GM21360 (cell line): ENCODE results near the gene MCRIP2.
A peak's percentile ranks its signal among the peaks of the same experiment; 100 is the strongest.

ENCODE experiments used
- ATAC-seq: cut with Tn5 transposase; IDR thresholded peaks from one replicate; pipeline ENCODE4 v1.9.1; 2021; ENCODE audit warnings: mild to moderate bottlenecking, moderate library complexity; ENCODE audit not compliant: unreplicated experiment

MCRIP2 gene

DNA sequence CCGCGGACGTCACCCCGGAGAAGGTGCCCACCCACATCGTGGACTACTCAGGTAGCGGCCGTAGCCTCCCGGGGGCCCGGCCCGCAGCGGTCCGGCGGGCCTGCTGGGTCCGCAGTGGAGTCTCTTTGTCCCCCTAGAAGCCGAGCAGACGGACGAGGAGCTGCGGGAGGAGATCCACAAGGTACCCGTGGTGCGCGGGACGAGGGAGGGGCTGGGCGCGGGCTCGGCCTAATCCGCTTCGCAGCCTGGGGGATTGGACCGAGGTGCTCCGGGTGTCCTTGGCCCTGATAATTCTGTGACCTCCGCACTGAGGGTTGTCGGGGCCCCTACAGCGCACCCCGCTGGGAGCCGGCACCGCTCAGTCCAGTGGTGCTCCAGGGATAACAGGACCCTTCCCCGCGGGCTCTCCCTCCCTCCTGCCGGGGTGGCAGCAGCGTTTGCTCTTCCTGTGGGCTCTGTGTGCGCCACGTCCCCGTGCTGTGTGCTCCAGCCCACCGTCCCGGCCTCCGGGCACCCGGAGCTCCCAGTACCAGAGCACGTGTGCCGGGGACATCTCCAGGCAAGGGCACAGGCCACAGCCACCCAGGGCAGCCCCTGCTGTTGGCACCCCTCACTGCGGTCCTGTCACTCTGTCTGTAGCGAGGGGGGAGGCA is 27.0 kb downstream of the MCRIP2 start:
- ATAC-seq: no peak

DNA sequence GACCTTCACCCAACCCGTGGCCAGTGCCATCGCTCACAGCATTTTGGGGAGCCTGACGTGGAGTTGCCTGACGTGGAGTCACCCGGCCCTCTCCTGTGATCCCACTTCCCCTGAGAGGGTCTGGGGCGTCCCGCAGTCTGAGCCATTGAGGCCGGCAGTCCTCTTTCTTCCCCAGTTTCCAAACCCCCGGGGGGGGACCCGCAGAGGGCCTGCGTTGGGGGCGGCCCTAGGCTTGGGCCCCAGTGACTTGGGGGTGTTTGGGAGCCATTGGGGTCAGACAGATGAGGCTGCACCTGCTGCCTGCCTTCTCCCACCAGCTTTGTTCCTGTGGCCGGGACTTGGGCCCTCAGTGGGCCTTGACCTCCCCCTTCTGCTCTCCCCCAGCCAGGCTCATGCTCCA is 28.0 kb downstream of the MCRIP2 start:
- no peak for ATAC-seq

DNA sequence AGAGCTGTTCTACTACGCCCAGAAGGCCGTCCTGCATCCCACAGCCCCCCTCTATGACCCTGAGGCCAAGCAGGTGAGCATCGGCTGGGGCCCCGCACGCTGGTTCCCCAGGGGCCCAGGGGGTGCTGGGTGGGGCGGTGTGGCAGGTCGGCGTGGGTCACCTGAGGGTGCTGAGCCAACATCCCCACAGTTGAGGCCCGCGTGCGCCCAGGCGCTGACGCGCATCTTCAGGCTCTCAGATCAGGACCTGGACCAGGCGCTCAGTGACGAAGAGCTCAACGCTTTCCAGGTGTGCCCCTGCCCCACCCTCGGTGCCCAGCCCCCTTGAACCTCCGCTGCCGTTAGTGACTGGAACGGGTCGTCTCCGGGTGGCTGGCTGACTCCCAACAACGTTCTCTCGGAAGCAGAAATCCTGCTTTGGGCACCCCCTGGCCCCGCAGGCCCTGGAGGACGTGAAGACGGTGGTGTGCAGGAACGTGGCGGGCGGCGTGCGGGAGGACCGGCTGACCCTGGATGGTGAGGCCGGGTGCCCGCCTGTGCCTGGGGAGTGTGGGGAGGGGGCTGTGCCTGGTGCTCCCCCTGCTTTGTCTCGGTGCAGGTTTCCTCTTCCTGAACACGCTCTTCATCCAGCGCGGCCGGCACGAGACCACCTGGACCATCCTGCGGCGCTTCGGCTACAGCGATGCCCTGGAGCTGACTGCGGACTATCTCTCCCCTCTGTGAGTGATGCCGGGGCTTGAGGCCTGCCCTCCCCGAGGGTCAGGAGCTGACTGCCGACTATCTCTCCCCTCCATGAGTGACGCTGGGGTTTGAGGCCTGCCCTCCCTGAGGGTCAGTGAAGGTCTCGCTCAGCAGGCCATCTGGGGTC is 29.1 kb downstream of the MCRIP2 start:
- no peak for ATAC-seq

DNA sequence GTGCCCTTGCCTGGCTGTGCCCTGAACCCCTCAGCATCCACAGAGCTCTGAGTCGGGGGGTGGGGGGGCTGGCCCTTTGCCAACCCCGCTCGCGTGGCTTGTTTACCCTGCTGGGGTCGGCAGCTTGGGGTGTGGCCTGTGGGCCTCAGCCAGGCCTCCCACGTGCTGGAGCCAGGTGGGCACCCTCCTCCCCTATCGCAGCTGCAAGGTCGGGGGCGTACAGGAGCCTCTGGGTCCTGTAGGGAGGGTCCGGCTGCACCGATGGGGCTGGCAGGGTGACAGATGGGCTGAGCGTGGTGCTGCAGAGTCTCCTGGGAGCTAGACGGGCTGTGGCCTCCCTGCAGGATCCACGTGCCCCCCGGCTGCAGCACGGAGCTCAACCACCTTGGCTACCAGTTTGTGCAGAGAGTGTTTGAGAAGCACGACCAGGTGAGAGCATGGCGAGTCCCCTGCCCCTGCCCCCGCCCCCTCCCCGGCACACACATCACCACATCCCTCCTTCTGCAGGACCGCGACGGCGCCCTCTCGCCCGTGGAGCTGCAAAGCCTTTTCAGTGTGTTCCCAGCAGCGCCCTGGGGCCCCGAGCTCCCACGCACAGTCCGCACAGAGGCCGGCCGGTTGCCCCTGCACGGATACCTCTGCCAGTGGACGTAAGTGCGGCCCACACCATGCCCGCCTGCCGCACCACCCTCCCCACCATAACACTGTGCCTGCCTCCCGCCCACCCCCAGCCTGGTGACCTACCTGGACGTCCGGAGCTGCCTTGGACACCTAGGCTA is 29.9 kb downstream of the MCRIP2 start:
- no peak for ATAC-seq

DNA sequence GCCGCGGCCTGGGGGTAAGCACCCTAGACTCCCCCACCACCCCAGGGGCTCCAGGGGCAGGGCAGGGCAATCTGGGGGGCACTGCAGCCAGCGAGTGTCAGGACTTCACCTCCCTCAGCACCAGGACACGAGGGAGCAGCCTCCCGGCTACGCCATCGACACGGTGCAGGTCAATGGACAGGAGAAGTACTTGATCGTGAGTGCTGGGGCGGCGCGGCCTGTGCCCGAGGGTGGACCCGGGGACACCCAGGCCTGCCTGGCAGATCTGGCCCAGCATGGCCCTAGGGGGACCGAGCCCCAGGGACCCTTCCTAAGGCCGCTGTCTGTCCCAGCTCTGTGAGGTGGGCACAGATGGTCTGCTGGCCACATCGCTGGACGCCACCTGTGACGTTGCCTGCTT is 30.7 kb downstream of the MCRIP2 start:
- ATAC-seq: no peak

DNA sequence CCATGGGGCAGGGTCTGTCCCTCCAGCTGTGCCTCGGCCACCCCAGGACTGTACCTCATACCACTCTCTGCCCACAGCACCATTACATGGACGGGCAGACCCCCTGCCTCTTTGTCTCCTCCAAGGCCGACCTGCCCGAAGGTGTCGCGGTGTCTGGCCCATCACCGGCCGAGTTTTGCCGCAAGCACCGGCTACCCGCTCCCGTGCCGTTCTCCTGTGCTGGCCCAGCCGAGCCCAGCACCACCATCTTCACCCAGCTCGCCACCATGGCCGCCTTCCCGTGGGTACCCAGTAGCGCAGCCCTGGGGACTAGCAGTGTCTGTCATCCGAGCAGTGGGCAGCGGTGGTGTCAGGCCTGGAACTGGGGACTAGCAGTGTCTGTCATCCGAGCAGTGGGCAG is 31.2 kb downstream of the MCRIP2 start:
- no peak for ATAC-seq

DNA sequence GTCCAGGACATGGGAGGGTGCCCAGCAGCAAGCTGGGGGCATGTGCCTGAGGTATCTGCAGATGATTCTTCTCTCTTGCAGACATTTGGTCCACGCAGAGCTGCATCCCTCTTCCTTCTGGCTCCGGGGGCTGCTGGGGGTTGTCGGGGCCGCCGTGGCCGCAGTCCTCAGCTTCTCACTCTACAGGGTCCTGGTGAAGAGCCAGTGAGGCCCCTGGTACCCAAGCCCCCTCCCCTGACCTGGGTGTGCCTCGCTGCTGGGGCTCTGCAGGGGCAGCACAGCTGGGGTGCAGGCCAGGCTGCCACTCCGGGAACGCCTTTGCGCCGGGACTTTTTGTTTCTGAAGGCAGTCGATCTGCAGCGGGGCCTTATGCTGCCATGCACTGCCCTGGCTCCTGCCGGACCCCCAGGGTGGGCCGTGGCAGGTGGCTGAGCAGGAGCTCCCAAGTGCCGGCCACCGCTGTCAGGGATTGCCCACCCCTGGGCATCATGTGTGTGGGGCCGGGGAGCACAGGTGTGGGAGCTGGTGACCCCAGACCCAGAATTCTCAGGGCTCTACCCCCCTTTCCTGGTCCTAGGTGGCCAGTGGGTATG is 31.9 kb downstream of the MCRIP2 start:
- ATAC-seq: no peak

DNA sequence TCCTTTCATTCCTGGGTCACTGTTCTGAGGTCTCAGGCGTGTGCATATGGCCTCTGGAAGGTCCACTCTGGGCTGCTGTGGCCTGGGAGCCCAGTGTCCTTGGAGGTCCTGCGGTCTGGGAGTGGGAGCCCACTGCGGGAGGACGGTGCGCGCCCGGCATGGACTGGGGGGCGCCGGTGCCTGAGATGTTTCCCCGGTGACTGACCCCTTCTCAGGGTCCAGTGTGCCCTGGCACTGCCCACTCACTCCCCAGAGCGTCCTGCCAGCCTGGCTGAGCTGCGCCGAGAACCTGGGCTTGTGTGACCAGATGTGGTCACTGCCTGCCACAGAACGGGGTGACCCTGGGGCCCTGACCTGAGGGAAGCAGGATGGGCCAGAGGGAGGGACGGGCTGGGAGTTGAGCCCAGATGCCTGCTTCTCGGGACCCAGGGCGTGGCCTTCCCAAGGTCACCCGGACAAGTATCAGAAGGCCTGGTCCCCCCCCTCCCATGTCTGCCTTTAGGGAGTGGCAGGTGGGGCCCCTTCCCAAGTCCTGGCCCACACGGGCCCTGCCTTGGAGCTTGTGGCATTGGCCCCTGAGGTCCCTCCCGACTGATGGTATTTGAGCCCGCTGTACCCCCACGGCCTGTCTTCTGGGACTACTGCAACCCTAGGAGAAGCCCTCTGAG is 32.7 kb downstream of the MCRIP2 start:
- ATAC-seq: no peak

DNA sequence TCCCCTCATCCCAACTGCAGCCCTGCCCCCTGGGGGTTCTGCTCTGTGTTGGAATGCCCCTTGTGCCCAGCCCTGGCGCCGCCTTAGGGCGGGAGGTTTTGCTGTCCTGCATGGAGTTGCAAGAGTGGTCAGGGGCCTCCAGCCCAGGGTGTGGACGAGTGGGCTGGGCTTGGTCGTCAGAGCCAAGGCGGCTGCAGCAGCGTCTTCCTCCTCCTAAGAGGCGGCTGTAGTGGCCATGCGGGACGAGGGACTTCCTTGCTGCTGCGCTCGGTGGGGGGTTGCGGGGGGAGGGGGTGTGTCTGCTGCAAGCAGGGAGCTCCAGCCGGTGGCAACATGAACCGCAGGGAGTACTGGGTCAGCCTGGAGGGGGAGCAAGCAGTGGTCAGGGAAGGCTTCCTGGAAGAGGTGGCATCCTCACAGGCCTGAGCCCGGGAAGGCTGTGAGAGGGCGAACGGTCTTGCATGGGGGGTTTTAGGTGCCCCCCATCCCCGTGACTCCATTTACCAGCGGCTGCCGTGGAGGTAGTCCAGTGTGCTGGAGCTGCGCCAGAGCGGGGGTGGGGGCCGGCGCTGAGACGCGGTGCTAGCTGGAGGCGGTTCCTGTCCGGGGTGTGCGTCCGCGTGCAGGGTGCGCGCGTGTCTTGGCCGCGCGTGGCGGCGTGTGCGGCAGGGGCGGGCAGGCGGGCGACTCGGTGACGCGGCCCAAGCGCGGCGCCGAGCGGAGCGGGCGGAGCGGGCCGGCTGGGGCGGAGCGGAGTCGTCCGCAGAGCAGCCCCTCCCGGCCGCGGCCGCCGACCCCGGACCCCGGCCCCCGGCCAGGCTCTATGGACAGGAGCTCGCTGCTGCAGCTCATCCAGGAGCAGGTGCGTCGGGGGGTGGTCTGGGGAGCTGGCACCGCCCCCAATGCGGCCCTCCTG is 33.6 kb downstream of the MCRIP2 start, which contains the start of gene RHBDL1:
Gene RHBDL1 (plus strand): TSS at position 704 of the 916 bp plus-strand sequence. CDS start 120 bp downstream, at position 824.
- no peak for ATAC-seq

DNA sequence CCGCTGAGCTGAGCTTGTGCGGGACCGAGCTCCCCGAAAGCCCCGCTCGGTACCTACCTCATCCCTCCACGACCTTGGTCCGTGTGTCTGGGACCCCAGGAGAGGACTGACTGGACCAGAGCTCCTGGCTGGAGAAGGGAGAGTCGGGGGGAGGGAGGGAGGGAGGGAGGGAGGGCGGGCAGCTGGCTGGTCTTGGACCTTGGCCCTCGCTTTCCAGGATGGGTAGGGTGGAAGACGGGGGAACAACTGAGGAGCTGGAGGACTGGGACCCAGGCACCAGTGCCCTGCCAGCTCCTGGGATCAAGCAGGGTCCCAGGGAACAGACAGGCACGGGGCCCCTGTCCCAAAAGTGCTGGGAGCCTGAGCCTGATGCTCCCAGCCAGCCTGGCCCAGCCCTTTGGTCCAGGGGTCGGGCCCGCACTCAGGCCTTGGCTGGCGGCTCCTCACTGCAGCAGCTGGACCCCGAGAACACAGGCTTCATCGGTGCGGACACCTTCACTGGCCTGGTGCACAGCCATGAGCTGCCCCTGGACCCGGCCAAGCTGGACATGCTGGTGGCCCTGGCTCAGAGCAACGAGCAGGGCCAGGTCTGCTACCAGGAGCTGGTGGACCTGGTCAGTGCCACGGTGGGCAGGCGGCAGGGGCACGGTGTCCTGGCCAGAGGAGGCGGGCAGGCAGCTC is 34.4 kb downstream of the MCRIP2 start:
- ATAC-seq: no peak

DNA sequence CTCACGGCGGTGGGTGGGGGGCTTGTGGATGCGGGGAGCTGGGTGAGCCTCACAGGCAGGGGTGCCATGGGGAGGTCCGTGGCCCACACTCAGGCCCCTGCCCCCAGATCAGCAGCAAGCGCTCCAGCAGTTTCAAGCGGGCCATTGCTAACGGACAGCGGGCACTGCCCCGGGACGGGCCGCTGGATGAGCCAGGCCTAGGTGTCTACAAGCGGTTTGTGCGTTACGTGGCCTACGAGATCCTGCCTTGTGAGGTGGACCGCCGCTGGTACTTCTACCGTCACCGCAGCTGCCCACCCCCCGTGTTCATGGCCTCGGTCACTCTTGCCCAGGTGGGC is 34.9 kb downstream of the MCRIP2 start:
- no peak for ATAC-seq

DNA sequence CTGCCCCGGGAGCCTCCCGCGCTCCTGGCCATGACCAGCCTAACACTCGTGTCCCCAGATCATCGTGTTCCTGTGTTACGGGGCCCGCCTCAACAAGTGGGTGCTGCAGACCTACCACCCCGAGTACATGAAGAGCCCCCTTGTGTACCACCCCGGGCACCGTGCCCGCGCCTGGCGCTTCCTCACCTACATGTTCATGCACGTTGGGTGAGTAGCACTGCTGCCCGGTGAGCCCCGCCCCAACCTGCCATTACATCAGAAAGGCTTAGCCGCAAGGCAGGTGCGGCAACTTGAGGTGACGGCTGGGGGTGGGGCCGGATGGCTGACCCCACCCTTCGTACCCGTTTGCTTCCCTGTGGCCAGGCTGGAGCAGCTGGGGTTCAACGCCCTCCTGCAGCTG is 35.3 kb downstream of the MCRIP2 start:
- ATAC-seq: no peak

DNA sequence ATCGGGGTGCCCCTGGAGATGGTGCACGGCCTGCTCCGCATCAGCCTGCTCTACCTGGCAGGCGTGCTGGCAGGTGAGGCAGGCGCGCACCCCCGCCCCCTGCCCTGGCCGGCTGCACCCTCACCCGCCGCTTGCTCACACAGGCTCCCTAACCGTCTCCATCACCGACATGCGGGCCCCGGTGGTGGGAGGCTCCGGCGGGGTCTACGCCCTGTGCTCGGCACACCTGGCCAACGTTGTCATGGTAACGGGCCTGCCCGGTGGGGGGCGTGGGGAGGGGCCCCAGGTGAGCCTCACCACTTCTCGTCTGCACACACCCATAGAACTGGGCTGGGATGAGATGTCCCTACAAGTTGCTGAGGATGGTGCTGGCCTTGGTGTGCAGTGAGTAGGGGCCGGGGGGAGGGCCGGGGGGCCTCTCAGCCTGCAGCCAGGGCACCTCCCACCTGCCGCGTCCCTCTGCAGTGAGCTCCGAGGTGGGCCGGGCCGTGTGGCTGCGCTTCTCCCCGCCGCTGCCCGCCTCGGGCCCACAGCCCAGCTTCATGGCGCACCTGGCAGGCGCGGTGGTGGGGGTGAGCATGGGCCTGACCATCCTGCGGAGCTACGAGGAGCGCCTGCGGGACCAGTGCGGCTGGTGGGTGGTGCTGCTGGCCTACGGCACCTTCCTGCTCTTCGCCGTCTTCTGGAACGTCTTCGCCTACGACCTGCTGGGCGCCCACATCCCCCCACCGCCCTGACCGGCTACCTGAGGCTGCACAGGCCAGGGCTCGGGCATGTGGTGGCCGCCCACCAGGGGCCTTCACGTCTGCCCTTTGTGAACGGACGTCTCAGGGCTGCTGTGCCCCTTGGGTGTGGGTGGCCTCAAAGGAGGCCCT is 35.9 kb downstream of the MCRIP2 start:
- ATAC-seq: no peak

DNA sequence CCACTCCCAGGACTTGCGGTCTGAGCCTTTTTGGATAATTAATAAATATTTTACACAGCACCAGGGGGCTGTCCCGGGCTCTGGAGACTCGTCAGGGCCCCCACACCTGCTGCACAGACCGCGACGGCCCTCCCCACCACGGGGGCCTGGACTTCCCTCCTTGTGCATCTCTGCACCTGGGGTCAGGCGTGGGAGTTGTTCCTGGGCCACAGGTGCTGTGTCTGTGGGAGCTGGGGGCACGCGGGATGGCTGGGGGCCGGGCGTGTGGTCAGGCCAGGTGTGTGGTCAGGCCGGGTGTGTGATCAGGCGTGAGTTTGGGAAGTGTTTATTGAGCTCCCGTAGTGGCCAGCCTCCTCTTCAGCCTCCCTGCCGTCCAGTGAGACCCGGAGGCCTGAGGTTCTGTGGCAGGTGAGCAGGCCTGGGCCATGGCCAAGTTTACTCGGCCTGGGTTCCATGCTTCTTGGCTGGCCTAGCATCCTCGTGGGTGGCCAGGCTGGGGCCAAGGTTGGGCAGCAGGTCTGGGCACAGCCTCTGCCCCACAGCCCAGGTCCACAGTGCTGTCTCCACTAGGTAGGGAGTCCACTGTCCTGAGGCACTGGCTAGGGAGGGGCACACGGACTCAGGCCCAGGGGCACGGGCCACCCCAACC is 36.7 kb downstream of the MCRIP2 start:
- no peak for ATAC-seq

DNA sequence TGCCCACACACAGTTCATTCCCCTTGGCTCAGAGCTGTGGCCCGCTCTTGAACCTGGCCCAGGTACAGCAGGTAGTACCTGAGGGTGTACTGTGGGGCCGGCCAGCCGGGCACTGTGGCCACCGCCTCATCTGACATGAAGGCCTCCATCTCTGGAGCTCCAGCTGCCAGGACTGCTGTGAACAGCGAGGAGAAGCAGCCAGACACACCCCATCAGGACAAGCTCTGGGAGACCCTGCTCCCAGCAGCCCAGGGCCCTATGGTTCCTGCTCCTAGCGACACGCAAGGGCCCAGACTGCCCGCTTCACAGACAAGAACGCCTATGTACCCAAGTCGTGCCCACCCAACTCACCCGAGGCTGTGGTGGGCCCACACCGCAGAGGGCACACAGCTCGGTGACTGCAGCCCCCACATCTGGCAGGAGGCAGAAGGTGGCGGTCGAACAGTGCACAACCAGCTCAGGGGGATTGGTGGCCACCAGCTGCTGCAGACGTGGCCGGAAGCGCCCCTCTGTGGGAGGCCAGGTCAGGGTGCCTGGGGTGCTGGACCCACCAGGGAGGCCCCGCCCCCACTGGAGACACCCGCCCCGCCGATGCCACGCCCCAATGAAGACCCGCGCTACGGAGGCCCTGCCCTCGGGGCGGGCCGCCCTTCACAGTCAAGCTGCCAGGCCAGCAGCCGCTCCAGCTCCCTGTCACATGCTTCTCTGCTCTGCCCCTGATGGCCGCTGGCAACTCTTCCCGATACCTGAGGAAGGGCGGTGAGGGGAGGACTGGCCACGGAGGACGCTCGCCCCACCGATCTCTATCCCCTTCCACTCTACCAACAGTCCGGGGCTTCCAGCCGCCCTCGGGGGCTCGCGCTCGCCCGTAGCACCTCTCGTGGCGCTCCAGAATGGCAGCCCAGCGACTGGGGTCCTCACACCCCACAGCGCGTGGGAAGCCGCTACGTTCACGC is 37.5 kb downstream of the MCRIP2 start:
- ATAC-seq: no peak

DNA sequence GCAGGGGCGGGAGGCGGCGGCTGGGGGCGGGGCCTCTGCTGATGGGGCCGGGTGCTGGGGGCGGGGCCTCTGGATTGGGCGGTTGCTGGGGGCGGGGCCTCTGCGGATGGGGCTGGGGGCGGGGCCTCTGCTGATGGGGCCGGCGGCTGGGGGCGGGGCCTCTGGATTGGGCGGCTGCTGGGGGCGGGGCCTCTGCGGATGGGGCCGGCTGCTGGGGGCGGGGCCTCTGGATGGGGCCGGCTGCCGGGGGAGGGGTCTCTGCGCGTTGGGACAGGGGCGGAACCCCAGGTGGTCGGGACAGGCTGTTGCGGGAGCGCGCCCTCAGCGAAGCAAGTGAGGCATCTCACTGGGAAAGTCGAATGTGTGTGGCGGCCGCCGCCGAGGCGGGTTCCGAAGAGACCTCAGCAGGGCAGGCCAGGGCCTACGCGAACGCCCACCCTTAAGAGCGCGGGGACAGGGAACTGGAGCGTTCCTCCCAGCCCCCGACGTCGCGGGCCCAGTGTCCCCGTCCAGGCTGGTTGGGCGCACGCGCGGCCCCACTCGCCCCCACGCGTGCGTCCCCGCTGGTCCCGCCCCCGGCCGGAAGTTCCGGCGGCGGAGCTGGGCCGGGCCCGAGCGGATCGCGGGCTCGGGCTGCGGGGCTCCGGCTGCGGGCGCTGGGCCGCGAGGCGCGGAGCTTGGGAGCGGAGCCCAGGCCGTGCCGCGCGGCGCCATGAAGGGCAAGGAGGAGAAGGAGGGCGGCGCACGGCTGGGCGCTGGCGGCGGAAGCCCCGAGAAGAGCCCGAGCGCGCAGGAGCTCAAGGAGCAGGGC is 38.4 kb downstream of the MCRIP2 start, which contains the start of gene STUB1:
Gene STUB1 (plus strand): TSS at position 597 of the 811 bp plus-strand sequence. CDS start 116 bp downstream, at position 713.
- peak; percentile 31 for ATAC-seq
